GM10266 (cell line): ENCODE data around the gene DFFB.

ENCODE experiments used
- DNase-seq: peaks from one replicate; pipeline ENCODE4 v3.0.0; 2012; ENCODE audit errors: extremely low spot score
- TF ChIP-seq, protein P1 (sequence below): IDR thresholded peaks from 2 replicates; pipeline ENCODE4 v1.5.1; 2012; ENCODE audit warnings: mild to moderate bottlenecking, low read depth; ENCODE audit not compliant: control insufficient read depth, insufficient read depth; ENCODE audit errors: missing control alignments

The DFFB gene

DNA sequence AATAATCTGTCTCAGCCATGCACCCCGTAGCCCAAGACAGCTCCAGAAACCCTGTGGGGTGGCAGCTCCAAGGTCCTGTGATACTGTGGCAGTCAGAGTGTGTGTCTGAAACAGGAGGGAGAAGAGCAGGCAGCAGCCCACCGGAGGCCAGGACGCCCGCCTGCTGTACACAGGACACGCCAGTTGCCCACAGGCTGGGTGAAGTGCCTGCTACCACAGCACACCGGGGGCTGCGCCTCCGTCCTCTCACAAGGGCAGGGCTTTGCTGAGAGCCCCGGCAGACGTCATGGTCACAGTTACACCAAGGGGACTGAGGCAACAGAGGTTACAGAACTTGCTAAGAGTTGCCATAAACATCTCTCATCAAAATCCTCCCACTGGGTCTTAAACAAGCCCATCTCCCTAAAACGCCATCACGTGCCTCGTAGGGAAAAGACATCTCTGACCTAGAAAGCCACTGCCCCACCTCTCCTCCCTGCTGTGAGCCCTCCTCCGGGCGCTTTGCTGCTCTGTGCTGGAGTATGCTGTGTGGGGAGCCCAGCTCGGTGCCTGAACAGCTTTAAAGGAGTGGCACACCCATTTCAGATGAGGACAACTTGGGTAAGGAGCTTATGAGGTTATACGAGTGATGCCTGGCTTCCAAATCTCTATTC, 37.5 kb downstream of the DFFB start:
- TF ChIP-seq, protein P1, sequence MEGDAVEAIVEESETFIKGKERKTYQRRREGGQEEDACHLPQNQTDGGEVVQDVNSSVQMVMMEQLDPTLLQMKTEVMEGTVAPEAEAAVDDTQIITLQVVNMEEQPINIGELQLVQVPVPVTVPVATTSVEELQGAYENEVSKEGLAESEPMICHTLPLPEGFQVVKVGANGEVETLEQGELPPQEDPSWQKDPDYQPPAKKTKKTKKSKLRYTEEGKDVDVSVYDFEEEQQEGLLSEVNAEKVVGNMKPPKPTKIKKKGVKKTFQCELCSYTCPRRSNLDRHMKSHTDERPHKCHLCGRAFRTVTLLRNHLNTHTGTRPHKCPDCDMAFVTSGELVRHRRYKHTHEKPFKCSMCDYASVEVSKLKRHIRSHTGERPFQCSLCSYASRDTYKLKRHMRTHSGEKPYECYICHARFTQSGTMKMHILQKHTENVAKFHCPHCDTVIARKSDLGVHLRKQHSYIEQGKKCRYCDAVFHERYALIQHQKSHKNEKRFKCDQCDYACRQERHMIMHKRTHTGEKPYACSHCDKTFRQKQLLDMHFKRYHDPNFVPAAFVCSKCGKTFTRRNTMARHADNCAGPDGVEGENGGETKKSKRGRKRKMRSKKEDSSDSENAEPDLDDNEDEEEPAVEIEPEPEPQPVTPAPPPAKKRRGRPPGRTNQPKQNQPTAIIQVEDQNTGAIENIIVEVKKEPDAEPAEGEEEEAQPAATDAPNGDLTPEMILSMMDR: no peak
- no peak for DNase-seq

DNA sequence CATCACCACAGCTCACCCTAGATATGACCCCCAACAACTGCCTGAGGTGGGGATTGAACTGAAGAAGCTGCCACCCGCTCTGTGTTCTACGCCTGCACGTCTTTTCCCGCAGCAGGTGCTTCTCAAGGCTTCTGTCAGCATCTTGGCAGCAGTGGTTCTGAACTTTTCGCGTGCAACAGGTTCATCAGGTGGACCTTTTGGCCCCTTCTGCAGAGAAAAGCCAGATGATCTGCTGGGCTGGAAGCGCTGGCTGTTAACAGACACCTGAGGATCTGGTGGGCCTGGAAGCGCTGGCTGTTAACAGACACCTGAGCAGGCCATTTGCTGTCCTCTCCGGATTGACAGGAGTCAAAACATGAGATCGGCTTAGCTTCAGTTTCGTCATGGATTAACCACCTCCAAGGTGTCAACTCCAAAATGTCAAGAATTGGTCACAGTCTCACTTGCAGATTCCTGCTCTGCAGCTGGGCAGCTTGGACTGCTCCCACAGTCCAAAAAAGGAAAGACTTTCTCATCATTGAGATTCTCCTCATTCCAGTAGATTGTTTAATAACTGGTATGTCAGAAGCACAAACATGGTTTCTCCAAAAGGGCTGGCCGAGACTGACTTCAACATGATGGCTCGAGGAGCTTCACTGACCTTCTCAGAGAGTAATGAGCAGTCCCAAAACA, 38.1 kb downstream of the DFFB start:
- TF ChIP-seq, protein P1: no peak
- no peak for DNase-seq

DNA sequence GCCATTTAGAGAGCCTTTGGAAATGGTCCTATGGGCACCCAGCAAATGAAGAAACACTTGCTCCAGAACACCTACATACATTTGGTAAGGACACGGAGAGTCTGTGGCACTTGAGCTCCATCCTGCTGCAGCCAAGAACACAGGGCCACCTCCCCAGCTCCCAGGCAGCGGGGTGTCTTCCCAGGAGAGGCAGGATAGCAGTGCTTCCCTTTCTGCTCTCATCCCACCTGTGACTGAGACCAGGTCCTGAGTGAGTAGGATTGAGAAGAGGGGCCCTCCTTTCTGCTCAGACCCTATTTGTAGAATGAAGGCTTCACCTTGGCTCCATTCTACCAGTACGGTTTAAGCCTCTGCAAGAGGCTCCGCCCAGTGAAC, 38.7 kb downstream of the DFFB start:
- DNase-seq: no peak
- TF ChIP-seq, protein P1: no peak

DNA sequence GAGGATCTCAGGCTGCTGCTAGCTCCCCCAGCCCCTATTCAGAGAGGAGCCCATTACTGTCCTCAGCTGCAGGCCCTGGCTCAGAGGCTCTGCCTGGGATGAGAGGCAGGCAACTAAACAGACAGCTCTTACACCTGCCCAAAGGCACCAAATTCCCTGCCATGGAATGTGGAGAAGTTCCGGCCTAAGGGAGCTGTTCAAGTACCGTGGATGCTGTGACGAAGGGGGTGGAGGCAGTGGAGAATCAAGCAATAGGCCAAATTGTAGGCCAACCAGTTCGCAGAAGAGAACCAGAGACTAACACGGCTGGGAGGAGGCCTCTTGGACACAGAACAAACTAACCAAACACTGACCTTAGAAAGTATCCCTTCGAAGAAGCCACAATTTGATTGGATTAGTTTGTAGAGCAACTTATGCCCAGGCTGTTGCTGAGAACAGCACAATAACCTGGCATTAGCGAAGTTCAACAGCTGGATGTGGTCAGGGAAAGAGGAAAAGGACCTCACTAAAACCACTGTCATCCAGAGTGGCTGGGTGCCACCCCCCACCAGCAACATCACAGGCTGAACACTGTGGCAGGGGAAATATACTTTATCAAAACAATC, 39.2 kb downstream of the DFFB start:
- DNase-seq: no peak
- TF ChIP-seq, protein P1: no peak

DNA sequence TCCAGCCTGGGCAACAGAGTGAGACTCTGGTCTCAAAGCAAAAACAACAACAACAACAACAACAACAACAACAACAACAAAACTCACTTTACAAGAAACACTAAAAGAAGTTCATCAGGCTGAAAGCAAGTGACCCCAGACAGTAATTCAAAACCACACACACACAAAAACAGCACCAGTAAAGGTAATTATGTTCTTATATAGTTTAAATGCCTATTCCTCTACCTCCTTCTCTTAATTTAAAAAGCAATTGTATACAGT, 41.1 kb downstream of the DFFB start:
- DNase-seq: no peak
- TF ChIP-seq, protein P1: no peak

DNA sequence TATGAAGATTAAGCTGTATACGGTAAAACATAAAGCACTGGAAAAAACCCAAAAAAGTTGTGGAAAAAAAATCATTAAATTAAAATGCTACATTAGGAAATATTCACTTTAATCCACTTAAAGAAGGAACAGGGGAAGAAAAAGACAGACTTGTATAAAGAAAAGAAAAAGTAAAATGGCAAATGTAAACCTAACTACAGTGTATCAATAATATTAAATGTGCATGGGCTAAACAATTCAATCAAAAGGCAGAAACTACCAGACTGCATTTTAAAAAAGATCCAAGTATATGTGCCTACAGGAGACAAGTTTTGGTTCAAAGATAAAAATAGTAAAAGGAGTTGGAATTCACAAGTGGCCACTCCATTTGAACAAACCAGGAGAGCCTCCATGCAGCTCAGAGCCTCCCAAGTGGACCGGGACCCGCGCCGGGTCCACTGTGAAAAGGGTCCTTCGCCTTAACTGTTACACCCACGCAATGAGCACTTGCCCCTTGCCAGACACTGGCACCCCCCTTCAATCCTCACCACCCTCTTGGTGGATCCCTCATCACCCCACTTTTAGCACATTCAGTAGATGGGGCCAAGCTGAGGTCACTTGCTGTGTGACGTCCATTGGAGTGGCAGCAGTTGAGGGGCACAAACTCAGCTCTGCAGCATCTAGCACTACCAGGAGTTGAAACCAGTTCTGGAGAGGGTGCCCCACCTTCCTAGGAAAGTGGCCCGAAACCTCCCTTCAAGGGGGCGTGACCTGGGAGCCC, 41.9 kb downstream of the DFFB start:
- TF ChIP-seq, protein P1: peak; percentile 2
- DNase-seq: no peak

DNA sequence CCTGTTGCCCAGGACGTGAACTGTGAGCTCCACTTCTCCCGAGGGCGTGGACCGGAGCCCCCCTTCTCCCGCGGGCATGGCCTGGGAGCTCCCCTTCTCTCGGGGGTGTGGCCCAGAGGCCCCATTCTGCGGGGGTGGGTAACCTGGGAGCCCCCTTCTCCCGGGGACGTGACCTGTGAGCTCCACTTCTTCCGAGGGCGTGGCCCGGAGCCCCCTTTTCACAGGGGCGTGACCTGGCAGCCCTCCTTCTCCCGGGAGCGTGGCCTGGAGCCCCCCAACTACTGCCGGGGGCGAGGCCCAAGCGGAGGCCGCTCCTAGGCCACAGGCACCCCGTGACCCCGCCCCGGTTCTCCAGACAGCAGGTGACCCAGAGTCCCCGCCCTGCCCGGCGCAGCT, 42.5 kb downstream of the DFFB start:
- TF ChIP-seq, protein P1: no peak
- peak; percentile 61 for DNase-seq
